Measurements from ENCODE around the gene FAM3A. TPM values are rescaled to one million over a fixed set of nuclear protein-coding genes. Genes with fewer than 3 reads are reported as not detected.
A peak's percentile ranks its signal among the peaks of the same experiment; 100 is the strongest.

FAM3A gene
- total RNA-seq, 1 donor from 2014 or later: 39.7 TPM

DNA sequence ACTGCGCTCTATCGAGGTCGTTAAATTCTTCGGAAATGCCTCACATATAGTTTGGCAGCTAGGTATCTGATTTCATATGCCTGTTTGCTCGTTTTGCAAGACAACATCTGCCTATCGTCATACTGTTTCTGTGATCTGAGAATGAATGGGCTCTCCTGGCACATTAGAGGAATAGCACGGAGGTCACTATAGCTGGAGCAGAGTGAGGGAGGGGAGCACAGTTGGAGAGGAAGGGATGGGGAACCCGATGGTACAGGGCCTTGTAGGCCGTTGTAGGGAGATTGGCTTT lies 31.9 kb upstream of the FAM3A start:
- DNase-seq: no peak
- peaks cover 5% of the 10 kb centered on the region for H3K36me3 ChIP-seq
- ATAC-seq: no peak
- intact Hi-C loops (cut with DNase I): no loop called here
- no peaks in the 10 kb centered on the region for H3K27me3 ChIP-seq (ENCODE audit: low read depth)
- peak overlapping the region; percentile 87 for H3K27ac ChIP-seq
- H3K4me1 ChIP-seq: peaks cover 33% of the 10 kb centered on the region
- TF ChIP-seq, protein P1, sequence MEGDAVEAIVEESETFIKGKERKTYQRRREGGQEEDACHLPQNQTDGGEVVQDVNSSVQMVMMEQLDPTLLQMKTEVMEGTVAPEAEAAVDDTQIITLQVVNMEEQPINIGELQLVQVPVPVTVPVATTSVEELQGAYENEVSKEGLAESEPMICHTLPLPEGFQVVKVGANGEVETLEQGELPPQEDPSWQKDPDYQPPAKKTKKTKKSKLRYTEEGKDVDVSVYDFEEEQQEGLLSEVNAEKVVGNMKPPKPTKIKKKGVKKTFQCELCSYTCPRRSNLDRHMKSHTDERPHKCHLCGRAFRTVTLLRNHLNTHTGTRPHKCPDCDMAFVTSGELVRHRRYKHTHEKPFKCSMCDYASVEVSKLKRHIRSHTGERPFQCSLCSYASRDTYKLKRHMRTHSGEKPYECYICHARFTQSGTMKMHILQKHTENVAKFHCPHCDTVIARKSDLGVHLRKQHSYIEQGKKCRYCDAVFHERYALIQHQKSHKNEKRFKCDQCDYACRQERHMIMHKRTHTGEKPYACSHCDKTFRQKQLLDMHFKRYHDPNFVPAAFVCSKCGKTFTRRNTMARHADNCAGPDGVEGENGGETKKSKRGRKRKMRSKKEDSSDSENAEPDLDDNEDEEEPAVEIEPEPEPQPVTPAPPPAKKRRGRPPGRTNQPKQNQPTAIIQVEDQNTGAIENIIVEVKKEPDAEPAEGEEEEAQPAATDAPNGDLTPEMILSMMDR (IDR thresholded peaks at IDR 0.05): no peak
- H3K4me3 ChIP-seq: peak overlapping the region; percentile 70
- H3K9me3 ChIP-seq: no peaks in the 10 kb centered on the region

DNA sequence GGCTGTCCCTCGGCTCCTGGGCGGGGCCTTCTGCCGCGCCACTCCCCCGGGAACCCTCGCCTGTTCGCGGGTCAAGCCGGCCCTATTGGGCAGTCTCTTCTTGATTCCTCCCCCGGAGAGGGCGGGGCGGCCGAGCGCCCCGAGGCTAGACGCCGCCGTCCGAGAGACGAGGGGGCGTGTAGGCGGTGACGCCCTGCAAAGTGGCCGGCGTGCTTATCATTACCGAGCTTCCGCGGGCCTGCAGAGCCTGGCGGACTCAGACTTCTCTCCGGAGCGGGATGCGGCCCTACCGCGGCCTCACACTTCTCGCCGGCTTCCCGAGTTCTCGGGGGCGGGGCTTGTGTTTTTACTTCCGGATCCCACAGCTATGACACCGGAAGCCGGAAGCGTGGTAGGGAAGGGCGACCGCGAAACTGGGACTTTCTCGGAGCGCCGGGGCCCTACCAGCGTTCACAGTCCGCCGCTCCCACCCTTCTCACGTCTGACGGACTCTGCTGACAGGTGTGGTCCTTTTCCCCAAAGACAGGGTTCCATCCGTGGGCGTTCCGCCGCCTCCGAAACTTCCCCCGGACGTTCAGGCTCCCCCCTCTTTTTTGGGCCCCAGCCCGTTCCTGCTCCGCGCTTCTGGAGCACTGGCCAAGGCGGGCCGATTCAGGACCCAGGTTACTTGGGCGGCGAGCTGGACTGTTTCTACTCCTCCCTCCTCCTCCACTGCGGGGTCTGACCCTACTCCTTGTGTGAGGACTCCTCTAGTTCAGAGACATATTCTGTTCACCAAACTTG lies 31.4 kb upstream of the FAM3A start, which contains the start of gene IKBKG:
Gene IKBKG (plus strand): TSS at position 376 of the 783 bp plus-strand sequence. CDS start 4,383 bp downstream, outside the sequence.
- Histone ChIP-seq H3K9me3 (no peaks in the 10 kb centered on the region), H3K4me1 (peaks cover 36% of the 10 kb centered on the region), H3K4me3 (peak within 1 kb of the TSS; percentile 70), H3K27me3 (ENCODE audit: low read depth) (no peaks in the 10 kb centered on the region), H3K36me3 (peaks cover 4% of the 10 kb centered on the region), H3K27ac (peak within 1 kb of the TSS; percentile 87)
- TF ChIP-seq, protein P1 (IDR thresholded peaks at IDR 0.05): no peak
- intact Hi-C loops (cut with DNase I): no loop called here
- DNase-seq (peak; percentile 91), ATAC-seq (peak; percentile 96)

DNA sequence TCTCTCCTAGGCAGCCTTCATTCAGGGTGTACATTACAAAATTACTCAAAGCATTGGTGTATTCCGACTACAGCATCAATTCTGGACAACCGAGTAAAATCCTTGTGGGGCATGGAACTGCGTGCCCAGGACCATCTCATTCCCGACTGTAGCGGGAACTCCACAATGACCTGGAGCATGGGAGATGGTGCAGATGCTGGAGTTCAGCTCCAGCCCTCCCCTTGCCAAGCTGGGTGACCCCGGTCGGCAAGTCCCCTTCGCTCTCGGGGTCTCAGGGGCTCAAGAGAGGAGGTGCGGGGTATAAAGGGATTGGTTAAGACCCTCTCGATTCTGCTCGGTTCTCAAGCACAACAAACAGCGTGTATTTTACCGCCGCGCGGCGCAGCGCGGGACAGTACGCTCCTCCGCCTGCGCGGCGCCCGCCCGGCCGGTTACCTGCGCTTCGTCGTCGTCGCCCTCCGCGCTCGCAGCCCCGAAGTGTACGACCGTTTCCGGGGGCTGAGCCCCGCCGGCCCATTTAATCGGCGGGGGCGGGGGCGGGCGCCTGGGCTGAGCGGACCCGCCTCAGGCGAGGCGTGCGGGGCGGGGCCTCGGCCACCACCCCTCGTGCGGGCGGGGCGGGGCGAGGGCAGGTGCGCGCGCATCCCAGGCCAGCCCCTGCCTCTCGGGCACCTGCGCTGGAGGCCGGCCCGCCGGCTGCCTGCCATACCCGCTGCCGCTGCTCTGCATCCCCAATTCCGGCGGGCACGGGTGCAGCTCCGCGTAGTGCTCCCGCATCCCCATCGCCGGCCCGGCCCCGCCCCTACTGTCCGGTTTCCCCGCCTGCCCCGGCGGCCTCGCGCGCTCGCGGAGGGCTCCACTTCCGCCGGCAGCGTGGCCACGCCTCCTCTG lies 30.6 kb upstream of the FAM3A start, which contains the start of gene G6PD:
Gene G6PD (minus strand): TSS at position 493 of the 891 bp plus-strand sequence. CDS start 691 bp downstream, outside the sequence.
- Histone ChIP-seq H3K27ac (peak within 1 kb of the TSS; percentile 87), H3K9me3 (no peaks in the 10 kb centered on the region), H3K4me1 (peaks cover 45% of the 10 kb centered on the region), H3K4me3 (peak within 1 kb of the TSS; percentile 70), H3K27me3 (ENCODE audit: low read depth) (no peaks in the 10 kb centered on the region), H3K36me3 (no peaks in the 10 kb centered on the region)
- DNase-seq: peak; percentile 79
- TF ChIP-seq, protein P1 (IDR thresholded peaks at IDR 0.05): no peak
- intact Hi-C loops (cut with DNase I): no loop called here
- ATAC-seq: peak; percentile 88 to 91

DNA sequence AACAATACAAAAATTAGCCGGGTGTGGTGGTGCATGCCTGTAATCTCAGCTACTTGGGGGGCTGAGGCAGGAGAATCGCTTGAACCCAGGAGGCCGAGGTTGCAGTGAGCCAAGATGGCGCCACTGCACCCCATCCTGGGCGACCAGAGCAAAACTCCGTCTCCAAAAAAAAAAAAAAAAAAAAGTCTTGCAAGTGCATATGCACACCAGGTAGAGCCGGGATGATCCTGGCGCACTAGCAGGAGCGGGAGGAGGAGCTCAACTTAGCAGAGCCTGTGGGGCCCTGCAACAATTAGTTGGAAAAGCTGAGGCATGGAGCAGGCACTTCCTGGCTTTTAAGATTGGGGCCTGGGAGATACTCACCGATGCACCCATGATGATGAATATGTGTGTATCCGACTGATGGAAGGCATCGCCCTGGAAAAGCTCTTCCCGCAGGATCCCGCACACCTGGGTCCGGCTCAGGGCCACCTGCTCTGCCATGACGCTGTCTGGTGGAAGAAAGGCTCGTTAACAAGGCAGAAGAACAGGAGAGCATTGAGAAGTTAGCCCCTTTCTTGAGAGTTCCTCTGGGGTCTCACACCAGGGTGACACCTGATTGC lies 29.7 kb upstream of the FAM3A start:
- H3K9me3 ChIP-seq: no peaks in the 10 kb centered on the region
- intact Hi-C loops (cut with DNase I): no loop called here
- no peak for ATAC-seq
- H3K36me3 ChIP-seq: no peaks in the 10 kb centered on the region
- TF ChIP-seq, protein P1 (IDR thresholded peaks at IDR 0.05): no peak
- H3K27me3 ChIP-seq (ENCODE audit: low read depth): no peaks in the 10 kb centered on the region
- H3K4me1 ChIP-seq: peaks cover 51% of the 10 kb centered on the region
- DNase-seq: no peak
- peak overlapping the region; percentile 70 for H3K4me3 ChIP-seq
- H3K27ac ChIP-seq: no peak overlapping the region

DNA sequence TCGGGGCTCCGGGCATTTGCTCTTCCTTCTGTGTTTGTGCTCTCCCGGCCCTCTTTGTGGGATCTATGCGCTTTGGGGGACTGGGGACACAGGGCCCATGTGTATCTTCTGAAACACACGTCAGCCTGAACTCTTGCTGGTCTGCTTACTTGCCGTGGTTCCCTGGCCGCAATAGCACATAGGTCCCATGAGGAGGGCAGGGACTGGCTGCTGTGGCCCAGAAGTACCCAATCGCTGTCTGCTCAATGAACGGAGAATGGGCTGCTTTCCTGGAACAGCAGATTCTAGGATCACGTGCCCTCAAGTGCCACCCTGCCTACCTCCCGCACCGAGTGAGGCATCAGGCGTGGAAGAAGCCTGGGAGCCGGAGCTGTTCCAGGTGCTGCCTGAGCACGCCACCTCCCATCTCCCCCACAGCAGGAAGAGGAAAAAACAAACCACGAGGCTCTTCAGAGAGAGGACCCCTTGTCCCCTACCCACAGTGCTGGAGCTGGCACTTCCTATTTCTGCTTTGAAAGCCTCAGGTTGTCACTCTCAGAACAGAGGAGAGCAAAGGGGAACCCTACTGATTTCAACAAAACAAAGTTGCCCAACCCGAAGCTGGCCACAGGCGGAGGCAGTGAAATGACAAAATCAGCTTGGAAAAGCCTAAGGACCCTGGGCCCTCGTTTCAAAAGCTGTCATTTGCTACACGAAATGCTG lies 26.8 kb upstream of the FAM3A start:
- no peaks in the 10 kb centered on the region for H3K9me3 ChIP-seq
- intact Hi-C loops (cut with DNase I): no loop called here
- ATAC-seq: peak; percentile 3 to 13
- peak; percentile 71 for DNase-seq
- H3K4me3 ChIP-seq: peak overlapping the region; percentile 14
- H3K36me3 ChIP-seq: no peaks in the 10 kb centered on the region
- TF ChIP-seq, protein P1 (IDR thresholded peaks at IDR 0.05): no peak
- peaks cover 39% of the 10 kb centered on the region for H3K4me1 ChIP-seq
- peak overlapping the region; percentile 78 for H3K27ac ChIP-seq
- no peaks in the 10 kb centered on the region for H3K27me3 ChIP-seq (ENCODE audit: low read depth)

Data from lower lobe of right lung (tissue), 2 donors.